ENCODE data around the gene NINJ1. TPM values are rescaled to one million over a fixed set of nuclear protein-coding genes. Genes with fewer than 3 reads are reported as not detected.

Gene NINJ1
- total RNA-seq, 1 experiment from 2014 or later = 41.3 TPM

DNA sequence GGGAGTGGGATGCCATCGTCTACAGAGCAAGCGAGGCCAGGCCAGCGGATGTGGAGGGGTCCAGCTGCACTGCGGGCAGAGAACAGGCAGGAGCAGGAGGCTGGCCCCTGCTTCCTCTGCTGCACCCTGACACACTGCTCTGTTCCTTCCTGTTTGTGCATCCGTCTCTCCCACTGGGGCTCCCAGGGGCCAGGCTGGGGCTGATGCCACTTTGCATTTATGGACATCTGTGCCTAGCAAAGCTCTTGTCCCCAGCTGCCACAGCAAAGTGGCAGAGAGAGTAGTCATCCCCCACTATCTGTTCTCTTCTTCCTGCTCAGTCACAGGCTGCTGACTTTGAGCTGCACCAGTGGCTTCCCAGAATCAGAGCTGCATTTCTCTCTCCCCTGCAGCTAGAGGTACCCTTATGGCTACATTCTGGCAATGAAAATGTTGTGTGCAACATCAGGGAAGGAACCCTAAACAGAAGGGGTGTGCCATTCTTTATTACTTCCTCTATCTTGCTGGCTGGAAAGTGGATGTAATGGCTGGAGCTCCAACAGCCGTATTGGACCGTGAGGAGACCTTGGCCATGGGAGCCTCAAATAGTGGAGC lies 4.2 kb upstream of the NINJ1 start (continued):
- TF ChIP-seq, protein P1, sequence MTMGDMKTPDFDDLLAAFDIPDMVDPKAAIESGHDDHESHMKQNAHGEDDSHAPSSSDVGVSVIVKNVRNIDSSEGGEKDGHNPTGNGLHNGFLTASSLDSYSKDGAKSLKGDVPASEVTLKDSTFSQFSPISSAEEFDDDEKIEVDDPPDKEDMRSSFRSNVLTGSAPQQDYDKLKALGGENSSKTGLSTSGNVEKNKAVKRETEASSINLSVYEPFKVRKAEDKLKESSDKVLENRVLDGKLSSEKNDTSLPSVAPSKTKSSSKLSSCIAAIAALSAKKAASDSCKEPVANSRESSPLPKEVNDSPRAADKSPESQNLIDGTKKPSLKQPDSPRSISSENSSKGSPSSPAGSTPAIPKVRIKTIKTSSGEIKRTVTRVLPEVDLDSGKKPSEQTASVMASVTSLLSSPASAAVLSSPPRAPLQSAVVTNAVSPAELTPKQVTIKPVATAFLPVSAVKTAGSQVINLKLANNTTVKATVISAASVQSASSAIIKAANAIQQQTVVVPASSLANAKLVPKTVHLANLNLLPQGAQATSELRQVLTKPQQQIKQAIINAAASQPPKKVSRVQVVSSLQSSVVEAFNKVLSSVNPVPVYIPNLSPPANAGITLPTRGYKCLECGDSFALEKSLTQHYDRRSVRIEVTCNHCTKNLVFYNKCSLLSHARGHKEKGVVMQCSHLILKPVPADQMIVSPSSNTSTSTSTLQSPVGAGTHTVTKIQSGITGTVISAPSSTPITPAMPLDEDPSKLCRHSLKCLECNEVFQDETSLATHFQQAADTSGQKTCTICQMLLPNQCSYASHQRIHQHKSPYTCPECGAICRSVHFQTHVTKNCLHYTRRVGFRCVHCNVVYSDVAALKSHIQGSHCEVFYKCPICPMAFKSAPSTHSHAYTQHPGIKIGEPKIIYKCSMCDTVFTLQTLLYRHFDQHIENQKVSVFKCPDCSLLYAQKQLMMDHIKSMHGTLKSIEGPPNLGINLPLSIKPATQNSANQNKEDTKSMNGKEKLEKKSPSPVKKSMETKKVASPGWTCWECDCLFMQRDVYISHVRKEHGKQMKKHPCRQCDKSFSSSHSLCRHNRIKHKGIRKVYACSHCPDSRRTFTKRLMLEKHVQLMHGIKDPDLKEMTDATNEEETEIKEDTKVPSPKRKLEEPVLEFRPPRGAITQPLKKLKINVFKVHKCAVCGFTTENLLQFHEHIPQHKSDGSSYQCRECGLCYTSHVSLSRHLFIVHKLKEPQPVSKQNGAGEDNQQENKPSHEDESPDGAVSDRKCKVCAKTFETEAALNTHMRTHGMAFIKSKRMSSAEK (CRISPR knock-in tag; IDR thresholded peaks at IDR 0.05; ENCODE audit: borderline replicate concordance) = no peak
- TF ChIP-seq, protein P2, sequence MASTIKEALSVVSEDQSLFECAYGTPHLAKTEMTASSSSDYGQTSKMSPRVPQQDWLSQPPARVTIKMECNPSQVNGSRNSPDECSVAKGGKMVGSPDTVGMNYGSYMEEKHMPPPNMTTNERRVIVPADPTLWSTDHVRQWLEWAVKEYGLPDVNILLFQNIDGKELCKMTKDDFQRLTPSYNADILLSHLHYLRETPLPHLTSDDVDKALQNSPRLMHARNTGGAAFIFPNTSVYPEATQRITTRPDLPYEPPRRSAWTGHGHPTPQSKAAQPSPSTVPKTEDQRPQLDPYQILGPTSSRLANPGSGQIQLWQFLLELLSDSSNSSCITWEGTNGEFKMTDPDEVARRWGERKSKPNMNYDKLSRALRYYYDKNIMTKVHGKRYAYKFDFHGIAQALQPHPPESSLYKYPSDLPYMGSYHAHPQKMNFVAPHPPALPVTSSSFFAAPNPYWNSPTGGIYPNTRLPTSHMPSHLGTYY (CRISPR knock-in tag; IDR thresholded peaks at IDR 0.05) = no peak
- TF ChIP-seq RORB (CRISPR knock-in tag; IDR thresholded peaks at IDR 0.05) (no peak), PRRX2 (CRISPR knock-in tag; IDR thresholded peaks at IDR 0.05) (no peak), ZNF232 (CRISPR knock-in tag; IDR thresholded peaks at IDR 0.05) (no peak)
- TF ChIP-seq, protein P3, sequence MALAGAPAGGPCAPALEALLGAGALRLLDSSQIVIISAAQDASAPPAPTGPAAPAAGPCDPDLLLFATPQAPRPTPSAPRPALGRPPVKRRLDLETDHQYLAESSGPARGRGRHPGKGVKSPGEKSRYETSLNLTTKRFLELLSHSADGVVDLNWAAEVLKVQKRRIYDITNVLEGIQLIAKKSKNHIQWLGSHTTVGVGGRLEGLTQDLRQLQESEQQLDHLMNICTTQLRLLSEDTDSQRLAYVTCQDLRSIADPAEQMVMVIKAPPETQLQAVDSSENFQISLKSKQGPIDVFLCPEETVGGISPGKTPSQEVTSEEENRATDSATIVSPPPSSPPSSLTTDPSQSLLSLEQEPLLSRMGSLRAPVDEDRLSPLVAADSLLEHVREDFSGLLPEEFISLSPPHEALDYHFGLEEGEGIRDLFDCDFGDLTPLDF (CRISPR knock-in tag; IDR thresholded peaks at IDR 0.05) = no peak
- TF ChIP-seq, protein P4, sequence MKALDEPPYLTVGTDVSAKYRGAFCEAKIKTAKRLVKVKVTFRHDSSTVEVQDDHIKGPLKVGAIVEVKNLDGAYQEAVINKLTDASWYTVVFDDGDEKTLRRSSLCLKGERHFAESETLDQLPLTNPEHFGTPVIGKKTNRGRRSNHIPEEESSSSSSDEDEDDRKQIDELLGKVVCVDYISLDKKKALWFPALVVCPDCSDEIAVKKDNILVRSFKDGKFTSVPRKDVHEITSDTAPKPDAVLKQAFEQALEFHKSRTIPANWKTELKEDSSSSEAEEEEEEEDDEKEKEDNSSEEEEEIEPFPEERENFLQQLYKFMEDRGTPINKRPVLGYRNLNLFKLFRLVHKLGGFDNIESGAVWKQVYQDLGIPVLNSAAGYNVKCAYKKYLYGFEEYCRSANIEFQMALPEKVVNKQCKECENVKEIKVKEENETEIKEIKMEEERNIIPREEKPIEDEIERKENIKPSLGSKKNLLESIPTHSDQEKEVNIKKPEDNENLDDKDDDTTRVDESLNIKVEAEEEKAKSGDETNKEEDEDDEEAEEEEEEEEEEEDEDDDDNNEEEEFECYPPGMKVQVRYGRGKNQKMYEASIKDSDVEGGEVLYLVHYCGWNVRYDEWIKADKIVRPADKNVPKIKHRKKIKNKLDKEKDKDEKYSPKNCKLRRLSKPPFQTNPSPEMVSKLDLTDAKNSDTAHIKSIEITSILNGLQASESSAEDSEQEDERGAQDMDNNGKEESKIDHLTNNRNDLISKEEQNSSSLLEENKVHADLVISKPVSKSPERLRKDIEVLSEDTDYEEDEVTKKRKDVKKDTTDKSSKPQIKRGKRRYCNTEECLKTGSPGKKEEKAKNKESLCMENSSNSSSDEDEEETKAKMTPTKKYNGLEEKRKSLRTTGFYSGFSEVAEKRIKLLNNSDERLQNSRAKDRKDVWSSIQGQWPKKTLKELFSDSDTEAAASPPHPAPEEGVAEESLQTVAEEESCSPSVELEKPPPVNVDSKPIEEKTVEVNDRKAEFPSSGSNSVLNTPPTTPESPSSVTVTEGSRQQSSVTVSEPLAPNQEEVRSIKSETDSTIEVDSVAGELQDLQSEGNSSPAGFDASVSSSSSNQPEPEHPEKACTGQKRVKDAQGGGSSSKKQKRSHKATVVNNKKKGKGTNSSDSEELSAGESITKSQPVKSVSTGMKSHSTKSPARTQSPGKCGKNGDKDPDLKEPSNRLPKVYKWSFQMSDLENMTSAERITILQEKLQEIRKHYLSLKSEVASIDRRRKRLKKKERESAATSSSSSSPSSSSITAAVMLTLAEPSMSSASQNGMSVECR (CRISPR knock-in tag; IDR thresholded peaks at IDR 0.05; ENCODE audit: borderline replicate concordance) = no peak
- TF ChIP-seq, protein P5, sequence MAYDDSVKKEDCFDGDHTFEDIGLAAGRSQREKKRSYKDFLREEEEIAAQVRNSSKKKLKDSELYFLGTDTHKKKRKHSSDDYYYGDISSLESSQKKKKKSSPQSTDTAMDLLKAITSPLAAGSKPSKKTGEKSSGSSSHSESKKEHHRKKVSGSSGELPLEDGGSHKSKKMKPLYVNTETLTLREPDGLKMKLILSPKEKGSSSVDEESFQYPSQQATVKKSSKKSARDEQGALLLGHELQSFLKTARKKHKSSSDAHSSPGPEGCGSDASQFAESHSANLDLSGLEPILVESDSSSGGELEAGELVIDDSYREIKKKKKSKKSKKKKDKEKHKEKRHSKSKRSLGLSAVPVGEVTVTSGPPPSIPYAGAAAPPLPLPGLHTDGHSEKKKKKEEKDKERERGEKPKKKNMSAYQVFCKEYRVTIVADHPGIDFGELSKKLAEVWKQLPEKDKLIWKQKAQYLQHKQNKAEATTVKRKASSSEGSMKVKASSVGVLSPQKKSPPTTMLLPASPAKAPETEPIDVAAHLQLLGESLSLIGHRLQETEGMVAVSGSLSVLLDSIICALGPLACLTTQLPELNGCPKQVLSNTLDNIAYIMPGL (CRISPR knock-in tag; IDR thresholded peaks at IDR 0.05) = no peak

DNA sequence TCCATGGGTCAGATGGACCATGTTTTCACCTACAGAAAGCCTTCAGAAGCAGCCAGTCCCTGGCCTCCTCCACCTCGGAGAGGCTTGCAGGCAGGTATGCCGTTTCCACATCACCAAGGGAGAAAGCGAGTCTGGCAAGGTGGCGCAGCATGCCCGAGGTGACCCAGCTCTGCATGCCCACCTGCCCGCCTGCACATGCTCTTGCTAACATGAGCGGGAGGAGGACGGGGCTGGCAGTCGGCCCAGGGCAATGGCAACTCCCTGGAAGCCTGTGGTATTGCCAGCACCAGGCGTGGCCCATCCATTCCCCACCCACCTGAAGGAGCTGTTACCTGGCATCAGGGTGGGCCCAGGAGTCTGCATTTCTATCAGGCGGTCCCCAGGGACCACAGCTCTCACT lies 3.3 kb upstream of the NINJ1 start:
- Mint-ChIP-seq H3K4me1 (peaks cover 17% of the 10 kb centered on the region), H3K36me3 (no peaks in the 10 kb centered on the region), H3K27ac (no peak overlapping the region), H3K9me3 (peaks cover 4% of the 10 kb centered on the region), H3K27me3 (ENCODE audit: low read depth) (peaks cover 20% of the 10 kb centered on the region), H3K4me3 (no peak overlapping the region)
- CTCF ChIA-PET = interaction anchor here (9.9 kb wide), 1 partner anchor 17 kb away, joined by 67 read pairs; no protein-coding TSS in a partner anchor
- POLR2A ChIA-PET = no interaction called here
- ATAC-seq = no peak
- DNase-seq (ENCODE audit: low spot score) = no peak
- no peak for TF ChIP-seq FOXK1 (CRISPR knock-in tag; IDR thresholded peaks at IDR 0.05)
- TF ChIP-seq, protein P6, sequence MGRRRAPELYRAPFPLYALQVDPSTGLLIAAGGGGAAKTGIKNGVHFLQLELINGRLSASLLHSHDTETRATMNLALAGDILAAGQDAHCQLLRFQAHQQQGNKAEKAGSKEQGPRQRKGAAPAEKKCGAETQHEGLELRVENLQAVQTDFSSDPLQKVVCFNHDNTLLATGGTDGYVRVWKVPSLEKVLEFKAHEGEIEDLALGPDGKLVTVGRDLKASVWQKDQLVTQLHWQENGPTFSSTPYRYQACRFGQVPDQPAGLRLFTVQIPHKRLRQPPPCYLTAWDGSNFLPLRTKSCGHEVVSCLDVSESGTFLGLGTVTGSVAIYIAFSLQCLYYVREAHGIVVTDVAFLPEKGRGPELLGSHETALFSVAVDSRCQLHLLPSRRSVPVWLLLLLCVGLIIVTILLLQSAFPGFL (CRISPR knock-in tag; IDR thresholded peaks at IDR 0.05; ENCODE audit: borderline replicate concordance) = no peak
- TF ChIP-seq, protein P5 (CRISPR knock-in tag; IDR thresholded peaks at IDR 0.05) = no peak
- no peak for TF ChIP-seq JUN (CRISPR knock-in tag; IDR thresholded peaks at IDR 0.05)
- no peak for TF ChIP-seq CREB1 (CRISPR knock-in tag; IDR thresholded peaks at IDR 0.05)
- TF ChIP-seq, protein P7, sequence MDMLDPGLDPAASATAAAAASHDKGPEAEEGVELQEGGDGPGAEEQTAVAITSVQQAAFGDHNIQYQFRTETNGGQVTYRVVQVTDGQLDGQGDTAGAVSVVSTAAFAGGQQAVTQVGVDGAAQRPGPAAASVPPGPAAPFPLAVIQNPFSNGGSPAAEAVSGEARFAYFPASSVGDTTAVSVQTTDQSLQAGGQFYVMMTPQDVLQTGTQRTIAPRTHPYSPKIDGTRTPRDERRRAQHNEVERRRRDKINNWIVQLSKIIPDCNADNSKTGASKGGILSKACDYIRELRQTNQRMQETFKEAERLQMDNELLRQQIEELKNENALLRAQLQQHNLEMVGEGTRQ (CRISPR knock-in tag; IDR thresholded peaks at IDR 0.05) = no peak
- no peak for TF ChIP-seq ZNF423 (CRISPR knock-in tag; IDR thresholded peaks at IDR 0.05)
- TF ChIP-seq SOX15 (CRISPR knock-in tag; IDR thresholded peaks at IDR 0.05) = no peak
- TF ChIP-seq RORB (CRISPR knock-in tag; IDR thresholded peaks at IDR 0.05) = no peak
- no peak for TF ChIP-seq ZNF317 (CRISPR knock-in tag; IDR thresholded peaks at IDR 0.05; ENCODE audit: borderline replicate concordance, low read depth)
- no peak for TF ChIP-seq ATF1 (CRISPR knock-in tag; IDR thresholded peaks at IDR 0.05)
- no peak for TF ChIP-seq JAZF1 (CRISPR knock-in tag; IDR thresholded peaks at IDR 0.05)
- TF ChIP-seq ZNF263 (CRISPR knock-in tag; IDR thresholded peaks at IDR 0.05; ENCODE audit: low read depth) = no peak
